ENCODE results near the gene HTR3E.

GRCh38 chr3:184067573-184068055, 29.2 kb upstream of the HTR3E start:
- TF ChIP-seq EHMT2 (IDR thresholded peaks at IDR 0.05; ENCODE audit: low read depth) (no peak), JUN (IDR thresholded peaks at IDR 0.05) (no peak)
